OCI-LY1 (cell line): ENCODE results near the gene SRSF8.

Experiments used
- CTCF ChIP-seq: fragments of 200-600 bp; sonication (generic), shearing (Covaris generic); IDR thresholded peaks from 2 replicates; pipeline ENCODE4 v1.5.1; 2017; ENCODE audit warnings: mild to moderate bottlenecking, antibody characterized with exemption, low read length, moderate library complexity, mixed read lengths
- EZH2 ChIP-seq: fragments of 200-600 bp; sonication (generic), shearing (Covaris generic); IDR thresholded peaks from 2 replicates; pipeline ENCODE4 v1.8.0; 2017; ENCODE audit warnings: borderline replicate concordance, mixed run types, mild to moderate bottlenecking, antibody characterized with exemption, low read length, moderate library complexity, mixed read lengths

GRCh38 chr11:95108159-95108611 lies 41.5 kb downstream of the SRSF8 start:
- no peak for TF ChIP-seq CTCF
- TF ChIP-seq EZH2 = no peak
